ENCODE data around the gene OPHN1. TPM values are rescaled to one million over a fixed set of nuclear protein-coding genes. Genes with fewer than 3 reads are reported as not detected.

The OPHN1 gene
- total and polyA plus RNA-seq, 4 experiments from 2014 or later, result 0.03 to 0.44 (median 0.23) TPM; not detected in 1

DNA sequence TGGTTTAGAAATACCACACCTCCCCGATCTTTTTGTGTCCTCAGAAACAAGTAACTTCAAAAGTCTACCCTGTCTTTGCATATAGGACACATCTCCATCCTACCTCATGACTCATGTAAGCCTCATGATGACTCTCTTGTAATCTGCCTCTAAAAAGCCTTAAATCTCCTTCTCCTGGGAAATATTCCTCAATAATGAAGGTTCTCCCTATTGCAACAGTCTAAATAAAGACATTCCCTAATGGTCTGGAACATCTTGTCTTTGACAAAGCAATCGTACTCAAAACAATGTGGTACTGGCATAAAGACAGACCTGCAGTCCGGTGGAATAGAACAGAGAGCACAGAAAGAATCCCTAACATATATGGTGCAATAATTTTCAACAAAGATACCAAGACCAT is 257.7 kb downstream of the OPHN1 start:
- H3K9me3 ChIP-seq (ENCODE audit: control insufficient read depth in 1 of 2, low read length in 2 of 2), result no peaks in the 10 kb centered on the region
- Mint-ChIP-seq H3K9me3 (peaks cover 0 to 6% (median 2%) of the 10 kb centered on the region in 8 donors), H3K36me3 (no peaks in the 10 kb centered on the region), H3K4me1 (peaks cover 0 to 16% (median 7%) of the 10 kb centered on the region in 4 donors), H3K4me3 (no peak overlapping the region), H3K27ac (no peak overlapping the region), H3K27me3 (no peaks in the 10 kb centered on the region)
- ChIA-PET POLR2A (ENCODE audit: partially characterized antibody) (no interaction called here), CTCF (ENCODE audit: partially characterized antibody) (no interaction called here)
- no peak overlapping the region for H3K4me3 ChIP-seq (ENCODE audit: low read length in 2 of 2)
- DNase-seq, result no peak
- H3K27me3 ChIP-seq (ENCODE audit: insufficient read depth, low read length), result no peaks in the 10 kb centered on the region
- intact Hi-C loops (cut with micrococcal nuclease), result no loop called here
- no peaks in the 10 kb centered on the region for H3K36me3 ChIP-seq (ENCODE audit: insufficient read depth, low read length)
- H3K4me1 ChIP-seq (ENCODE audit: insufficient read depth, low read length), result peaks cover 7% of the 10 kb centered on the region
- no peak overlapping the region for H3K27ac ChIP-seq (ENCODE audit: low read depth, low read length)

DNA sequence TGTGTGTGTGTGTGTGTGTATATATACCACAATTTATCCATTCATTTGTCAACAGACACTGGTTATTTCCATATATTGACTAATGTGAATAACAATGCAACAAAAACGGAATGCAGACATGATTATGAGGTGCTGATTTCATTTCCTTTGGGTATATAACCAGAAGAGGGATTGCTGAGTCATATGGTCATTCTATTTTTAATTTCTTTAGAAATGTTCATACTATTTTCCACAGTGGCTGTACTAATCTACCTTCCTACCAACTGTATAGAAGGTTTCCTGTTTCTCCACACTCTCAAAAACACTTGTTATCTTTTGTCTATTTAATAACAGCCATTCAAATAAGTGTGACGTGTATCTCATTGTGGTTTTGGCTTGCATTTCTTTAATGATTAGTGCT is 269.9 kb downstream of the OPHN1 start:
- Mint-ChIP-seq H3K4me1 (no peaks in the 10 kb centered on the region), H3K4me3 (no peak overlapping the region), H3K27me3 (no peaks in the 10 kb centered on the region), H3K36me3 (no peaks in the 10 kb centered on the region), H3K27ac (no peak overlapping the region), H3K9me3 (peaks cover 0 to 3% (median 0%) of the 10 kb centered on the region in 8 donors)
- no peak for DNase-seq
- ChIA-PET CTCF (ENCODE audit: partially characterized antibody) (no interaction called here), POLR2A (ENCODE audit: partially characterized antibody) (no interaction called here)
- intact Hi-C loops (cut with micrococcal nuclease), result no loop called here
- Histone ChIP-seq H3K36me3 (ENCODE audit: insufficient read depth, low read length) (no peaks in the 10 kb centered on the region), H3K4me1 (ENCODE audit: insufficient read depth, low read length) (no peaks in the 10 kb centered on the region), H3K4me3 (ENCODE audit: low read length in 2 of 2) (no peak overlapping the region), H3K9me3 (ENCODE audit: control insufficient read depth in 1 of 2, low read length in 2 of 2) (no peaks in the 10 kb centered on the region), H3K27ac (ENCODE audit: low read depth, low read length) (no peak overlapping the region), H3K27me3 (ENCODE audit: insufficient read depth, low read length) (no peaks in the 10 kb centered on the region)

DNA sequence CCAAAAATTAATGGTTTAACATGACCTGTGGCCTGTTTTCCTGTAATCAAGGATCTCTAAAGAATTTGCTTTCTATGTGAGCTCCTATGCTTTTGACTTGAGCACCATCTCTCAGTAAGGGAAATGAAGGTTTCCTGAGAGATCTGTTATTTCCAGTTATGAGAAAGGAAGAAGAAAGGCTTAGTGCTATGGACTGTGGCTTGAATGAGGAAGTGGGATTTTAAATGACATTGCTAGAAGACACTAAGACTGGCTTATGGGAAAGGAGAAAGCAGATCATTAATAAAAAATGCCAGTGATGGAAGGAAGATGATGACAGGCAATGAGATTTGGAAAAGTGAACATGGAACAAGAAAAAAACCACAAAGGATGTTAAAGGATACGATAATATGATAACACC is 285.4 kb downstream of the OPHN1 start:
- intact Hi-C loops (cut with micrococcal nuclease), result no loop called here

DNA sequence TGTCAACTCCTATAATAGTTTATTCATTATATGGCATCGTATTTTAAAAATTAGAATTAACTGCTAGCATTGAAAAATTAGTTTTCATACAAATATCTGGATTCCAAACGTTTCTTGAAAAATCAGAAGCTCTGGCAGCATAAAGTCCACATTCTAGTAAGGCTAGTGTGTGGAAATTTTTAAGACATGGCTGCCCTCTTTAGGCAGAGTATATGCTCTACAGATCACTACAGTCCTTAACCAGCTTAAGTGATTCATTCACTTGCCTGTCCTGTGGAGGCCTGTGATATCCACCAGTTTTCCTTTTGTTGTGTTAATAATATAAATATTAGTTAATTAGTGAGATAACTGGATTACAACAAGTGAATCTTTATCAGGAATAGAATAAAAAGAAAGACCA is 287.2 kb downstream of the OPHN1 start:
- no peak overlapping the region for H3K27ac ChIP-seq (ENCODE audit: low read depth, low read length)
- no peaks in the 10 kb centered on the region for H3K36me3 ChIP-seq (ENCODE audit: insufficient read depth, low read length)
- no peaks in the 10 kb centered on the region for H3K4me1 ChIP-seq (ENCODE audit: insufficient read depth, low read length)
- Mint-ChIP-seq H3K4me3 (no peak overlapping the region), H3K36me3 (no peaks in the 10 kb centered on the region), H3K27ac (no peak overlapping the region), H3K27me3 (no peaks in the 10 kb centered on the region), H3K4me1 (peaks cover 0 to 3% (median 0%) of the 10 kb centered on the region in 4 donors), H3K9me3 (no peaks in the 10 kb centered on the region)
- DNase-seq, result no peak
- H3K9me3 ChIP-seq (ENCODE audit: control insufficient read depth in 1 of 2, low read length in 2 of 2), result no peaks in the 10 kb centered on the region
- intact Hi-C loops (cut with micrococcal nuclease), result no loop called here
- CTCF ChIA-PET (ENCODE audit: partially characterized antibody), result no interaction called here
- POLR2A ChIA-PET (ENCODE audit: partially characterized antibody), result no interaction called here
- no peak overlapping the region for H3K4me3 ChIP-seq (ENCODE audit: low read length in 2 of 2)
- no peaks in the 10 kb centered on the region for H3K27me3 ChIP-seq (ENCODE audit: insufficient read depth, low read length)

More for the DNA sequence above, 285.4 kb downstream of the OPHN1 start:
- H3K4me1 Mint-ChIP-seq, result peaks cover 0 to 3% (median 0%) of the 10 kb centered on the region in 4 donors
- Histone ChIP-seq H3K4me1 (ENCODE audit: insufficient read depth, low read length) (no peaks in the 10 kb centered on the region), H3K4me3 (ENCODE audit: low read length in 2 of 2) (no peak overlapping the region), H3K27ac (ENCODE audit: low read depth, low read length) (no peak overlapping the region), H3K27me3 (ENCODE audit: insufficient read depth, low read length) (no peaks in the 10 kb centered on the region), H3K9me3 (ENCODE audit: control insufficient read depth in 1 of 2, low read length in 2 of 2) (no peaks in the 10 kb centered on the region), H3K36me3 (ENCODE audit: insufficient read depth, low read length) (no peaks in the 10 kb centered on the region)
- ChIA-PET CTCF (ENCODE audit: partially characterized antibody) (no interaction called here), POLR2A (ENCODE audit: partially characterized antibody) (no interaction called here)
- H3K27ac Mint-ChIP-seq, result no peak overlapping the region
- DNase-seq, result no peak
- H3K27me3 Mint-ChIP-seq, result no peaks in the 10 kb centered on the region
- H3K36me3 Mint-ChIP-seq, result no peaks in the 10 kb centered on the region
- H3K9me3 Mint-ChIP-seq, result peaks cover 0 to 3% (median 0%) of the 10 kb centered on the region in 8 donors
- H3K4me3 Mint-ChIP-seq, result no peak overlapping the region

DNA sequence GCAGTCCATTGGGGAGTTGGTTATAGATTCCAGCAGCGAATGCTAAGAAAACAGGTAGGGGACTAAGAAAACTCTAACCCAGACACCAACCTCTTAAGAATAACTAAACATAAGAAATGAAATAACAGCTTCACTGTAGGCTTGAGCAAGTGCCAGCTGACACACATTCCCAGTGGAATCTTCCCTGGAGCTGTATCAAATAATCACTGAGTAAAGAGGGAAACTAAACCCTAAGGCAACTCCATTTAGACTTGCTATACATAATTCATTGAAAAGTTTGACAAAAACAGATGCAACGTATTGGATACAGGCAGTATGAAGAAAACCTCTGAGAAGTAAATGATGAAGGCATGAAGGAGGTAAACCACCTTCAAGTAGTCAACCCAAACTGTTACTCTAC is 293.5 kb downstream of the OPHN1 start:
- Histone ChIP-seq H3K27ac (ENCODE audit: low read depth, low read length) (no peak overlapping the region), H3K9me3 (ENCODE audit: control insufficient read depth in 1 of 2, low read length in 2 of 2) (no peaks in the 10 kb centered on the region), H3K4me1 (ENCODE audit: insufficient read depth, low read length) (no peaks in the 10 kb centered on the region), H3K27me3 (ENCODE audit: insufficient read depth, low read length) (no peaks in the 10 kb centered on the region), H3K36me3 (ENCODE audit: insufficient read depth, low read length) (no peaks in the 10 kb centered on the region), H3K4me3 (ENCODE audit: low read length in 2 of 2) (no peak overlapping the region)
- CTCF ChIA-PET (ENCODE audit: partially characterized antibody), result no interaction called here
- Mint-ChIP-seq H3K27ac (no peak overlapping the region), H3K4me1 (no peaks in the 10 kb centered on the region), H3K4me3 (no peak overlapping the region), H3K27me3 (no peaks in the 10 kb centered on the region), H3K9me3 (no peaks in the 10 kb centered on the region), H3K36me3 (no peaks in the 10 kb centered on the region)
- DNase-seq, result no peak
- POLR2A ChIA-PET (ENCODE audit: partially characterized antibody), result no interaction called here
- intact Hi-C loops (cut with micrococcal nuclease), result no loop called here

DNA sequence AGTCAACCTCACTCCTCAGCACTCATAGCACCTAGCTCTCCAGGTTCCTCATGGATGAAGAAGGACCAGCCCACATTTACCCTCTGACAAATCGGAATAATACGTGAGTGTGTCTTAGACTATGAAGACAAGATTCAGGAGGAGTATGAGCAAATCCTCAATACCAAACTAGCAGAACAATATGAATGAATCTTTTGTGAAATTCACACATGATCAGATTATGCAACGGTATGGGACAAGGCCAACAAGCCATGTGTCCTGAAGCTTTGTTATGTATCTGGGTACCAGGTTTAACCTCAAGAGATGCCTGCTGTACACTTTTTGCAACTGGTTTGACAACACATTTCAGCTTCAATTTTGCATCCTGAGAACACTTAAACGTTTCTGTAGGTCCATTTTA is 300.1 kb downstream of the OPHN1 start:
- Histone ChIP-seq H3K9me3 (ENCODE audit: control insufficient read depth in 1 of 2, low read length in 2 of 2) (no peaks in the 10 kb centered on the region), H3K27me3 (ENCODE audit: insufficient read depth, low read length) (no peaks in the 10 kb centered on the region), H3K27ac (ENCODE audit: low read depth, low read length) (no peak overlapping the region), H3K4me1 (ENCODE audit: insufficient read depth, low read length) (no peaks in the 10 kb centered on the region), H3K4me3 (ENCODE audit: low read length in 2 of 2) (no peak overlapping the region), H3K36me3 (ENCODE audit: insufficient read depth, low read length) (no peaks in the 10 kb centered on the region)
- Mint-ChIP-seq H3K27ac (no peak overlapping the region), H3K4me3 (no peak overlapping the region), H3K36me3 (no peaks in the 10 kb centered on the region), H3K9me3 (no peaks in the 10 kb centered on the region), H3K27me3 (no peaks in the 10 kb centered on the region), H3K4me1 (no peaks in the 10 kb centered on the region)
- ChIA-PET CTCF (ENCODE audit: partially characterized antibody) (no interaction called here), POLR2A (ENCODE audit: partially characterized antibody) (no interaction called here)
- DNase-seq, result no peak
- intact Hi-C loops (cut with micrococcal nuclease), result no loop called here

DNA sequence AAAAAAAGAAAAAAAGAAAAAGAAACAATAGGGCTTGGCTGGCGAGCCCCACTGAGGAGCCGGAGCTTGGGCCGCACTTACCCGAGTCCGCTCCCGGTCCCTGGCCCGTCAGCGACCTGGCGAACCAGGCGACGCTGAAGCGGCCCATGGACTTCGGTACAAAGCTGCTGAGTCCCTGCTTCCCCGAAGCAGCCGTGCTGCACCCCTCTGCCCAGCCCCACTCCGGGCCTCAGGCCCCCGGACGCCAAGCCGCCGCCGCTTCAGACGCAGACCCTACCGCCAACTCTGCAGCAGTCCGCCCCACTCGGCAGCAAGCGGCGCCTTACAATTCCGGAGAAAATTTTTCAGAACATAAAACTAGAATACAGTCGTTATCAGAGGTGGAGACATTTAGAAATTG is 300.5 kb downstream of the OPHN1 start:
- CTCF ChIA-PET (ENCODE audit: partially characterized antibody), result no interaction called here
- Mint-ChIP-seq H3K27me3 (no peaks in the 10 kb centered on the region), H3K36me3 (no peaks in the 10 kb centered on the region), H3K27ac (no peak overlapping the region), H3K9me3 (no peaks in the 10 kb centered on the region), H3K4me1 (no peaks in the 10 kb centered on the region), H3K4me3 (no peak overlapping the region)
- POLR2A ChIA-PET (ENCODE audit: partially characterized antibody), result no interaction called here
- no peaks in the 10 kb centered on the region for H3K36me3 ChIP-seq (ENCODE audit: insufficient read depth, low read length)
- no peaks in the 10 kb centered on the region for H3K9me3 ChIP-seq (ENCODE audit: control insufficient read depth in 1 of 2, low read length in 2 of 2)
- DNase-seq, result no peak
- no peaks in the 10 kb centered on the region for H3K27me3 ChIP-seq (ENCODE audit: insufficient read depth, low read length)
- no peak overlapping the region for H3K27ac ChIP-seq (ENCODE audit: low read depth, low read length)
- H3K4me3 ChIP-seq (ENCODE audit: low read length in 2 of 2), result no peak overlapping the region
- H3K4me1 ChIP-seq (ENCODE audit: insufficient read depth, low read length), result no peaks in the 10 kb centered on the region
- intact Hi-C loops (cut with micrococcal nuclease), result no loop called here

DNA sequence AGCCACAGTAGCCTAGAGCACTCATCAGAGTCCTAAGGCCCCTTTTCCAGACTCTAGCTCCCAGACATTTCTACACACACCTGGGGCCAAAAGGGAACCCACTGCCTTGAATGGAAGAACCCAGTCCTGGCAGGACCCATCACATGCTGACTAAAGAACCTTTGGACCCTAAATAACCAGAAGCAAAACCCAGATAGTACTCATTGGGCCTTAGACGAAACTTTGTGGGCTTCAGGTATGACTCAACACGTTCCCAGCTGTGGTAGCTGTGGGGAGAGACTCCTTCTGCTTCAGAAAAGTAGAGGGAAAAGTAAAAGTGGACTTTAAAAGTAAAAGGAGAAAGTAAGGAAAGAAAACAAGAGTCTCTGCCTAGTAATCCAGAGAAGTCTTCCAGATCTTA is 311.5 kb downstream of the OPHN1 start:
- H3K4me3 Mint-ChIP-seq, result no peak overlapping the region
- H3K27me3 Mint-ChIP-seq, result no peaks in the 10 kb centered on the region
- CTCF ChIA-PET (ENCODE audit: partially characterized antibody), result no interaction called here
- H3K27ac Mint-ChIP-seq, result no peak overlapping the region
- POLR2A ChIA-PET (ENCODE audit: partially characterized antibody), result no interaction called here
- DNase-seq, result no peak
- Histone ChIP-seq H3K36me3 (ENCODE audit: insufficient read depth, low read length) (no peaks in the 10 kb centered on the region), H3K27me3 (ENCODE audit: insufficient read depth, low read length) (no peaks in the 10 kb centered on the region), H3K4me1 (ENCODE audit: insufficient read depth, low read length) (no peaks in the 10 kb centered on the region), H3K27ac (ENCODE audit: low read depth, low read length) (no peak overlapping the region), H3K9me3 (ENCODE audit: control insufficient read depth in 1 of 2, low read length in 2 of 2) (no peaks in the 10 kb centered on the region), H3K4me3 (ENCODE audit: low read length in 2 of 2) (no peak overlapping the region)
- intact Hi-C loops (cut with micrococcal nuclease), result no loop called here
- no peaks in the 10 kb centered on the region for H3K4me1 Mint-ChIP-seq
- peaks cover 0 to 2% (median 0%) of the 10 kb centered on the region in 8 donors for H3K9me3 Mint-ChIP-seq
- H3K36me3 Mint-ChIP-seq, result no peaks in the 10 kb centered on the region
